Measurements from ENCODE around the gene RNF217. TPM values are rescaled to one million over a fixed set of nuclear protein-coding genes. Genes with fewer than 3 reads are reported as not detected.

RNF217 gene
- total RNA-seq, 3 donors from 2014 or later, result 11.6 to 47.3 (median 15.0) TPM

DNA sequence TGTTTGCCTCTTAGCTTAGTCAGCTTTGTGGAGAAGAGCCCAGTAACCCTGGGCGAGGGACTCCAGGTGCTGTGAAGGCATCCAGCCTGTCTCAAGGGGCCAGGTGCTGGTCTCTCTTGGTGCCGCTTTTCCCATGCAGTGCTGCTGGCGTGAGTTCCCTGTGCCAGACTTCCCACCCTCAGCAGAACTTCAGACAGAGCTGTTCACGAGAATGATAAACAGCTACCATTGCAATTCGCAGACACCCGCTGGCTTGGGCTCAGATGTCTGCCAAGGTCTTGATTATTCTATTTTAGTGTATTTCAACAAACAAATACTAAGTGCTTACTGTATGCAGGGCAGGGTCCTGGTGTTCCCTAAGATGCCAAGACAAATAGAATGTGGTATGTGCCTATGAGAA, 57.7 kb downstream of the RNF217 start:
- no peaks in the 10 kb centered on the region for H3K9me3 ChIP-seq
- H3K4me3 ChIP-seq, result no peak overlapping the region
- ATAC-seq (no peak), DNase-seq (no peak)
- intact Hi-C loops (cut with DNase I, micrococcal nuclease), result no loop called here
- TF ChIP-seq, protein P1, sequence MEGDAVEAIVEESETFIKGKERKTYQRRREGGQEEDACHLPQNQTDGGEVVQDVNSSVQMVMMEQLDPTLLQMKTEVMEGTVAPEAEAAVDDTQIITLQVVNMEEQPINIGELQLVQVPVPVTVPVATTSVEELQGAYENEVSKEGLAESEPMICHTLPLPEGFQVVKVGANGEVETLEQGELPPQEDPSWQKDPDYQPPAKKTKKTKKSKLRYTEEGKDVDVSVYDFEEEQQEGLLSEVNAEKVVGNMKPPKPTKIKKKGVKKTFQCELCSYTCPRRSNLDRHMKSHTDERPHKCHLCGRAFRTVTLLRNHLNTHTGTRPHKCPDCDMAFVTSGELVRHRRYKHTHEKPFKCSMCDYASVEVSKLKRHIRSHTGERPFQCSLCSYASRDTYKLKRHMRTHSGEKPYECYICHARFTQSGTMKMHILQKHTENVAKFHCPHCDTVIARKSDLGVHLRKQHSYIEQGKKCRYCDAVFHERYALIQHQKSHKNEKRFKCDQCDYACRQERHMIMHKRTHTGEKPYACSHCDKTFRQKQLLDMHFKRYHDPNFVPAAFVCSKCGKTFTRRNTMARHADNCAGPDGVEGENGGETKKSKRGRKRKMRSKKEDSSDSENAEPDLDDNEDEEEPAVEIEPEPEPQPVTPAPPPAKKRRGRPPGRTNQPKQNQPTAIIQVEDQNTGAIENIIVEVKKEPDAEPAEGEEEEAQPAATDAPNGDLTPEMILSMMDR (IDR thresholded peaks at IDR 0.05), result no peak
- H3K4me1 ChIP-seq (ENCODE audit: low read depth), result peaks cover 15% of the 10 kb centered on the region
- no peaks in the 10 kb centered on the region for H3K36me3 ChIP-seq (ENCODE audit: low read depth)

DNA sequence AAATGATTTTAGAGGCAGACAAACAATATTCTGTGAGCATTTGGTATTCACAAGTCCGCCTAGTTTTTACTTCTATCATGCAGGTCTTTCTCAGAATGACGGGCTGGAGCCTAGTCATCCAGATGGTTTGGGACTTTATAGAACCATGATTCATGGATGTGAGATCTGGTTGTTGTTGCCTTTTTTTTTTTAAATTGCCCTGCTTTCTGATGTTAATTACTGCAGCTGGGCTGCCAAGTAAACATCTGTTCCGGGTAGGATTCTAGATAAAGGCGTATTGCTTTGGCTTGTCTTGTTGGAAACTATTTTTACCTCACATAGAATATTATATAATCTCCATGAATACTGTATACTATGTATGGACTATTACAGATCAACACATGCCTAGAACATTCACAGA, 58.1 kb downstream of the RNF217 start:
- ATAC-seq, result peak; percentile 61

DNA sequence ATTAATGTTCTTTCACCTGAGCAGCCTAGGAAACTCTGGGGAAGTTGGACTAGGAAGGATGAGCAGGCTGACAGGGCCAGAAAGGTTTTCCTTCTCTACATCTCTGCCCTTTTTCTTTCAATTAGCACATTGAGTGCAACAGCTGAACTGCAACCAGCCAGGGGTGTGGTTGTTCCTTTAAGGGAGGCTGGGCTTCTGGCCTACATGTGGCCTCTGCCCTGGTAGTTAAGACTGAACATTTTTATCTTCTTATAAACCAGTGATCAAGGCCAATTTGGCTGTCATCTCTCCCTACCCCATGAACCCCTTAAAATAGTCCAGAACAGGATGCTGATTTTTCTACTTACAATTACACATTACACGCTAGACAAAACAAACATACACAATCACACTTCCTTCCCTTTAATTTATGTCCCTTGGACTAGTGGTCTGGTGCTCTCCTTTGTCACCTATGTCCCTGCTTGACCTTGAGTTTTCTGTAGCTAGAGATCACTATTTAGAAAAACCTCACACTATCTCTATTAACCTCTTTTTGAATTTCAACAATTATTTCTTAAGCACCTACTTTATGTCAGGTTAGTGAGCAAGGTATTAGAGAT, 60.3 kb downstream of the RNF217 start:
- DNase-seq (peak in 1 of 3 donors; percentile 34), ATAC-seq (peak; percentile 81)
- intact Hi-C loops (cut with DNase I, micrococcal nuclease), result no loop called here
- H3K9me3 ChIP-seq, result no peaks in the 10 kb centered on the region
- H3K36me3 ChIP-seq (ENCODE audit: low read depth), result no peaks in the 10 kb centered on the region
- H3K4me3 ChIP-seq, result no peak overlapping the region
- H3K4me1 ChIP-seq (ENCODE audit: low read depth), result peaks cover 15% of the 10 kb centered on the region
- TF ChIP-seq, protein P1 (IDR thresholded peaks at IDR 0.05), result no peak

More for the DNA sequence above, 58.1 kb downstream of the RNF217 start:
- H3K4me1 ChIP-seq (ENCODE audit: low read depth), result peaks cover 15% of the 10 kb centered on the region
- intact Hi-C loops (cut with DNase I, micrococcal nuclease), result no loop called here
- no peak overlapping the region for H3K4me3 ChIP-seq
- TF ChIP-seq, protein P1 (IDR thresholded peaks at IDR 0.05), result no peak
- no peak for DNase-seq
- no peaks in the 10 kb centered on the region for H3K9me3 ChIP-seq
- H3K36me3 ChIP-seq (ENCODE audit: low read depth), result no peaks in the 10 kb centered on the region

DNA sequence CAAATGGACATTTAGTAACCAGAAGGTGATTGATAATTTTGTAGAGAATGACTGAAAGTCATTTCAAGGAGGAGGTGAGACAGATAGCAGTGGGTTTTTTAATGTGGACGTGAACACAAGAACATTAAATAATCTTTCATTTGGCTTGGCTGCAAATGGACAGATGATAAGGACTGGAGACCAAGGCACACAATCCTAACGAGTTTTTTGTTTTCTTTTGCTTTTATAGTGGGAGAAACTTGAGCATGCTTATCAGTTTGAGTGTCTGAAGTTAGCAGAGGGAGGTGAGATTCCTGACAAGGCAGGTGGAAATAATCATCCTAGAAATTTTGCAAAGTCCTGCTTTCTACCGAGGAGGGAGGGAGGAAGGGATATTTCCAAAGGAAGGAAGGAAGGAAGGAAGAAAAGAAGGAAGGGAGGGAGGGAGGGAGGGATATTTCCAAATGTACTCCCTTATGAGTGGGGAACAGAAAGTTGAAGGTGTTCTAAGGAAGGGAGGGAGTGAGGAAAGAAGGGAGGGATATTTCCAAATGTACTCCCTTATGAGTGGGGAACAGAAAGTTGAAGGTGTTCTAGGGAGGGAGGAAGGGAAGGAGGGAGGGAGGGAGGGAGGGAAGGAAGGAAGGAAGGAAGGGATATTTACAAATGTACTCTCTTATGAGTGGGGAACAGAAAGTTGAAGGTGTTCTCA, 63.1 kb downstream of the RNF217 start:
- H3K9me3 ChIP-seq, result no peaks in the 10 kb centered on the region
- TF ChIP-seq, protein P1 (IDR thresholded peaks at IDR 0.05), result no peak

DNA sequence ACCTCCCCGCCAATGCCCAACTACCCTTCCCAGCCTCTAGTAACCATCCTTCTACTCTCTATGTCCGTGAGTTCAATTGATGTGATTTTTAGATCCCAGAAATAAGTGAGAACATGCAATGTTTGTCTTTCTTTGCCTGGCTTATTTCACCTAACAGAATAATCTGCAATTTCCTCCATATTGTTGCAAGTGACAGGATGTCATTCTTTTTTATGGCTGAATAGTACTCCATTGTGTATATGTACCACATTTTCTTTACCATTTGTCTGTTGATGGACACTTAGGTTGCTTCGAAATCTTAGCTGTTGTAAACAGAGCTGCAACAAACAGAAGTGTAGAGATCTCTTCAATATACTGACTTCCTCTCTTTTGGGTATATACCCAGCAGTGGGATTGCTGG, 65.0 kb downstream of the RNF217 start:
- ATAC-seq (no peak), DNase-seq (no peak)
- intact Hi-C loops (cut with DNase I, micrococcal nuclease), result no loop called here
- Histone ChIP-seq H3K4me1 (ENCODE audit: low read depth) (peaks cover 3% of the 10 kb centered on the region), H3K9me3 (no peaks in the 10 kb centered on the region), H3K4me3 (no peak overlapping the region), H3K36me3 (ENCODE audit: low read depth) (no peaks in the 10 kb centered on the region)
- TF ChIP-seq, protein P1 (IDR thresholded peaks at IDR 0.05), result no peak

More for the DNA sequence above, 63.1 kb downstream of the RNF217 start:
- Histone ChIP-seq H3K4me1 (ENCODE audit: low read depth) (peaks cover 11% of the 10 kb centered on the region), H3K36me3 (ENCODE audit: low read depth) (no peaks in the 10 kb centered on the region), H3K4me3 (no peak overlapping the region)
- DNase-seq (no peak), ATAC-seq (no peak)
- intact Hi-C loops (cut with DNase I, micrococcal nuclease), result no loop called here

Measured in mucosa of descending colon (tissue), 3 donors.